GM19452 (cell line): ENCODE results near the gene C9orf153.
A peak's percentile ranks its signal among the peaks of the same experiment; 100 is the strongest.

Experiments used
- ATAC-seq: cut with Tn5 transposase; IDR thresholded peaks from one replicate; pipeline ENCODE4 v1.9.1; 2021; ENCODE audit not compliant: unreplicated experiment

Gene C9orf153

DNA sequence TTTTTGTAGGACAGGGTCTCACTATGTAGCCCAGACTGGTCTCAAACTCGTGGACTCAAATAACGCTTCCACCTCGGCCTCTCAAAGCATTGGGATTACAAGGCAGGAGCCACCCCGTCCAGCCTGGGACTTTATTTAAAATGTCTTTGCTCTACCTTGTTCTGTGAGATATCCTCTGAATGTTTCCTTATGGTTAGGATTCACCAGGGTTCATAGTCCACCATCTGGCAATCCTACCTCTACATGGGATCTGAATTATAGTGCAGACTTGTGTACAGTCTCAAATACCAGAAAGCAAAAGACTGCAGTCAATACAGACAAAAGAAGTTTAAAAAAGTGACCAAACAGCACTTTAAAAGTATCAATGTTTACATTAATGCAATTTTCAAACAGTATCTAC is 12.8 kb upstream of the C9orf153 start:
- ATAC-seq: no peak

GRCh38 chr9:86263876-86264275 is 4.4 kb upstream of the C9orf153 start:
- no peak for ATAC-seq

DNA sequence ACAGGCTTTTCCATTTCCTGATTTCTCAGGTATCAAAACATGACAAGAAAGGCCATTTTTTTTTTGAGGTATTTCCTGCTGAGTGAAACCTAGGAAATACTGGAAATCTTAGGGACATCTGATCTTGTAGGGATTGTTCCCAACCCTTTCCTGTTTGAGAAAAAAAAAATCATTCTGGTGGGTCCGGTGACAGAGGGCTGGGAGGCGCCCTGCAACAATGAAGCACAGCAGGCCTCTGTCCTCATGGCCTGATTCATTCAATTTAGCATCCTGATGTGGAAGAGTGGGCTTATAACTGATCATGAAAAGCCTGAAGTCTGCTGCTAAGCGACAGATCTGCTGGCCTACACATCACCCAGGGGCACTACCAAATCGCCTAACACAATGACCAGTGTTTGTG is 3.0 kb upstream of the C9orf153 start:
- ATAC-seq: no peak

DNA sequence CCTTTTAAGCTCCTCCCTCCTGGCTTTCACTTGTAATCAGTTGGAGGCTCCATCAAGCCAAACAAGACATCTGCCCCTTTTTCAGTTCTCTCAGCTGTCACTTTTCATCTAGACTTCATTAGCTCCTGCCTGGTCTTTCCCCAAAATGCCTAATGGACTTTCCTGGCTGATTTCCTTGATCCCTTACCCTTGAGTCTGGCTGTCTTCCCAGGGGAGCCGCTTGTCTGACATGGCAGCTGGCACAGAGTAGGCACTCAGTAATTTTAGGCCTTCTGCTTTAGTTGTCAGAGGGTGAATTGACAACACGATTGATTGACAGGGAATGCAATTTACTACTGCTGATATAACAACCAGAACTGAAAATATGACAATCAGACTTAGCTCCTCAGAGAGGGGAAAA is 2.1 kb downstream of the C9orf153 start:
- ATAC-seq: no peak

- ATAC-seq: no peak
These were observed 2.8 kb downstream of the C9orf153 start for GRCh38 chr9:86256653-86257052.

DNA sequence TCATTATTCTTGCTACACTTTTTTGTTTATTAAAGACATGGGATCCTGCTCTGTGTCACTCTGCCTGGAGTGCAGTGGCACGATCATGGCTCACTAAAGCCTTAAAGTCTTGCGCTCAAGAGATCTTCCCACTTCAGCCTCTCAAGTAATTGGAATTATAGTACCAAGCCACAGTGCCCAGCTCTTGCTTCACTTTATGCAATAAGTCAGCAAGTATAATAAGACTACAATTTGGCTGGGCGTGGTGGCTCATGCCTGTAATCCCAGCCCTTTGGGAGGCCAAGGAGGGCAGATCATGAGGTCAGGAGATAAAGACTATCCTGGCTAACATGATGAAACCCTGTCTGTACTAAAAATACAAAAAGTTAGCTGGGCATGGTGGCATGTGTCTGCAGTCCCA is 5.9 kb downstream of the C9orf153 start:
- no peak for ATAC-seq

DNA sequence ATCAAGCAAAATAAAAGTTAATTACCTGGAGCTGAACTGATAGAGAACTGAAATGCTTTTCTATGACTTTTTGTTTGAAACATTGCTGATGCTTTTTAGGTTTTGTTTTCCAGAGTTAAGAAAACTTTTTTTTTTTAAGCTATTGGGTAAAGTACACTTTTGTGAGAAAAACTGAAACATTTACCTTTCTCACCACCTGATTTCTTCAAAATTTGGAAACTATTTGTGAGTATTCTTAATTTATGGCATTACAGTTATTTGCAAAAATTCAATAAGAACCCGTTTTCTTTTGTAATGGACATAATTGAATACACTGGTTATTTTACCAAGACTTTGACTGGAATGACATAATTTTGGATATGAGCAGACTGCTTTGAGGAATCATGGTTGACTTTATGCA is 6.6 kb downstream of the C9orf153 start:
- ATAC-seq: no peak

DNA sequence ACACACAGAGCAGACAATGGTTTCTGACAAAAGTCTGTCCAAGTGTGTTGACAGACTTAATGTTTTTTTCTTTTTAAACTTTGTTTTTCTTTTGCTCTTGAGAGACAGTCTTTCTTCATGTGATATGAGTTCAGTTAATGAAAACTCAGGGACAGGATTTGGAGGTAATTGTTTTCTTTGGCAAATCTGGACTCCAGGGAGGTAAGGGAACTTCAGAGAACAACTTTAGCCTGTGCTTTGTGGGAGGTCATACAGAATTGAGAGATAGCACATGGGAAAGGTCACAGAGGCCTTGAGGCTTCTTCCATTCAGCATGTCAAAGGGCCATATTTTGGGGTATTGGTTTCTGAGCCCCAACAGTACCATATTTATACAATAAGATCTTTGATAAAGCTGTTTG is 9.3 kb downstream of the C9orf153 start:
- ATAC-seq: no peak

GRCh38 chr9:86248746-86249145 is 10.7 kb downstream of the C9orf153 start:
- ATAC-seq: no peak

DNA sequence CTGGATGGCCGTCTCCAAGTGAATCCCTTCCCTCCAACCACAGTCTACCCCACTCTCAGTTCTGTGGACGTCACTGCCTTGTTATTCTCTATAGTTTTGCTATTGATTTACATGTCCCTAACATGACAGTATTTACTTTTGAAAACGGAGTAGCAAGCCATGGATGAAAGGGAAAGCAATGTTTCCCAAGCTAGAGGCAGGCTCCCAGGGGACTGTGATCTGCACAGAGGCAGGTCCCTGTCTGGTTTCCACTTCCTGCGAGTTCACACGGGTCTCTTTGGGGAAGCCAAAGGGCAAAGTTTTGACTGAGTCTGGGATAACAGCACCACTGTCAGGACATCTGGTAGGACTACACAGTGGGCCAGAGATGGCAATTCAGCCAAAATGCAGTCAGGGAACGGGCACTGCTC is 12.7 kb downstream of the C9orf153 start:
- peak; percentile 99 for ATAC-seq

GRCh38 chr9:86242071-86242470 is 17.4 kb downstream of the C9orf153 start:
- no peak for ATAC-seq

- ATAC-seq: no peak
These were observed 18.2 kb downstream of the C9orf153 start for GRCh38 chr9:86241216-86241615.

GRCh38 chr9:86238861-86239770 is 20.3 kb downstream of the C9orf153 start:
- no peak for ATAC-seq

- no peak for ATAC-seq
These were observed 28.6 kb downstream of the C9orf153 start for GRCh38 chr9:86230858-86231257.

GRCh38 chr9:86222667-86223066 is 36.8 kb downstream of the C9orf153 start:
- no peak for ATAC-seq

DNA sequence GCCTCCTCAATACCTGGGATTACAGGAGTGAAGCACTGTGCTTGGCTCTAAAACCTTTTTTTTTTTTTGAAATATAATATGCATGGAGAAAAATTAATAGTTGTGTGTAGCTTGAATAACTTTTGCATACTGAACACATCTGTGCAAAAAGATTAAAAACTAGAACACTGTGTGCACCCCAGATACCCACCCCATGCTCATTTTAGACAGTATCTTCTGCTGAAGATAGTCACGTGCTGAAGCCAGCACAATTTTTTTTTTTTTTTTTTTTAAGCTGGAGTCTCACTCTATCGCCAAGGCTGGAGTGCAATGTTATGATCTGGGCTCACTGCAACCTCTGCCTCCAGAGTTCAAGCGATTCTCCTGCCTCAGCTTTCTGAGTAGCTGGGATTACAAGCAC is 39.9 kb downstream of the C9orf153 start:
- no peak for ATAC-seq

DNA sequence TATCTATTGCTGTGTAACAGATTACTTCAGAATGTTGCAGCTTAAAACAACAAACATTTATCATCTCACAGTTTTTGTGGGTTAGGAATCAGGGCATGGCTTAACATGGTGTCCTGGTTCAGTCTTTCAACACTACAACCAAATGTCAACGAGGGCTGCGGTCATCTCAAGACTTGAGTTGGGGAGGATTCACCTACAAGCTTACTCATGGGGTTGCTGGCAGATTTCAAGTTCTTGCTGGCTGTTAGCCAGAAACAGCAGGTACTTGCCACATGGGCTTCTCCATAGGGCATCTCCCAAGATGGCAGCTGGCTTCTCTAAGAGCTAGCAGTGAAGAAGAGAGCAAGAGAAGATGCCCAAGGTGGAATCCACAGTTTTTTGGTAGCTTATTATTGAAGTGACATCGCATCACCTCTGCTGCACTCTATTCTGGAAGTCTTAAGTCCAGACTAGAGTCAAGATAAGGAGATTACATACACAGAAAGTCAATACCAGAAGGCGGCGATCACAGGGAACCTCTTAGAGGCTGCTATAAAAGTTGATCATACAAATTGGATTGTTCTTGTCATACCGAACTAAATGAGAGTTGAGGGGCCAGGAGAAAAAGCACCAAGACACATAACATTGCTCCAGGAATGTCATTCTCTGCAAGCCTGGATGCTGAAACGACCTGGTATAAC is 42.2 kb downstream of the C9orf153 start:
- no peak for ATAC-seq

GRCh38 chr9:86207193-86207592 is 52.3 kb downstream of the C9orf153 start:
- no peak for ATAC-seq

DNA sequence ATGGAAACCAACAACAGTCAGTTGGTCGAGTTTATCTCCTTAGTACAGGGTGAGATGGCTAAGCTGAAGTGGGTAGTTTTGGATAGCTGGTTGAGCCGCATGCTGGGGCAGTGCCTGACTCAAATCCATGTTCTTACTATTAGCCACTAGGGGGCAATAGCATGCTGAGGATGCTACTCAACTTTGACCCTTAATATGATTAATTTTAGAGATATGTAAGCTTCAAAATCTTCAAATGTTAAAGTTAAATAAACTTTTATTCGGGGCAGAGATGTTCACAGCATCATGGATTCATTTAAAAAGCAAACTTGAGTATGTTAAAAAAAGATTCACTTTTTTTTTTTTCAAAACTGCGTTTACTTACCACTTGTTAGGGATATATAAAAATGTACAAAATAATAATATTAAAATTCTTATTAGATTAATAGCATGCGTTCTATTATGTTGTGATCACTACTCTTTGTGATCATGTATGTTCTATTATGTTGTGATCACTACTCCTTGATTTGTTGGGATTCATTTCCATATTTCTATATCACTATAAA is 57.0 kb downstream of the C9orf153 start:
- no peak for ATAC-seq

GRCh38 chr9:86201474-86202337 is 57.8 kb downstream of the C9orf153 start:
- ATAC-seq: no peak

DNA sequence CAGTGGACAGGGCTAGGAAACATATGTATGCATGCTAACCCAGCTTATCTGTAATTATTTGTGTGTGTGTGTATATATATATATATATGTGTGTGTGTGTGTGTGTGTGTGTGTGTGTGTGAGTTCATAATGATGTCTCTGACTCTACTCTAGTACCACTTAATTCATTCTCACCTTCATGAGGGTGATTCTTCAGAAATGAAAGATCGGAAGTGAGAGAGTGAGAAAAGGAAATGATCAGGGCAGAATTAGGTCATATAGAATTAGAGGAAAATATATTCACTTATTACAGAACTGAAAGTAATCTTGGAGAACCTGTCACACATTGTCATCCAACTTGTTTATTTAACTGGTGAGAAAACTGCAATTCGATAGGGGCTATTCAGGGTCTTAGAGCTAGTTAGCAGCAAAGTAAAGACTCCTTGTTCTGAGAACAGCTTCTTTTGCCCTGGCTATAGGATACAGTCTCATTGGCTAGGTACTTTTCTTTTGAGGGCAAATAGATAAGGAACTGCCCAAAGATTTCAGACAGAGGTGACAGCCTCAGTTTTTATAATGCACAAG is 58.8 kb downstream of the C9orf153 start:
- no peak for ATAC-seq
